Skeletal muscle satellite cell (primary cell): ENCODE data around the gene OXGR1. TPM values are rescaled to one million over a fixed set of nuclear protein-coding genes. Genes with fewer than 3 reads are reported as not detected.
"Not testable (repeated sequence)": the region's sequence is repeated elsewhere in the genome, so short reads cannot be mapped to it uniquely, and the experiment has no call there.

Experiments
- H3K27me3 ChIP-seq: 2 replicates; pipeline ENCODE4 v1.7.0; 2013; ENCODE audit warnings: low read length; ENCODE audit not compliant: control insufficient read depth, insufficient read depth
- H3K36me3 ChIP-seq: 2 replicates; pipeline ENCODE4 v1.7.0; 2013; ENCODE audit warnings: mild to moderate bottlenecking, control low read depth, low read length; ENCODE audit not compliant: insufficient read depth
- H3K4me1 ChIP-seq: 2 replicates; pipeline ENCODE4 v1.7.0; 2013; ENCODE audit warnings: low read length; ENCODE audit not compliant: control insufficient read depth, insufficient read depth
- H3K4me2 ChIP-seq: 2 replicates; pipeline ENCODE4 v1.7.0; 2013; ENCODE audit warnings: mild to moderate bottlenecking, low read length
- H3K4me3 ChIP-seq: 2 replicates; pipeline ENCODE4 v1.7.0; 2013; ENCODE audit warnings: low read length
- H3K9ac ChIP-seq: 2 replicates; pipeline ENCODE4 v1.7.0; 2013; ENCODE audit warnings: mild to moderate bottlenecking, low read depth, low read length, moderate library complexity
- H3K9me3 ChIP-seq: replicated peaks from 2 replicates; pipeline ENCODE4 v1.7.0; 2013; ENCODE audit warnings: mild to moderate bottlenecking, control low read depth, low read length
- total RNA-seq: library from RNA; depleted of rRNA; stranded (reverse); fragments of >200 nt; gene quantifications from 2 replicates; pipeline ENCODE4 v1.2.3, GENCODE V29; 2012; rRNA removed

Gene OXGR1
- total RNA-seq: not detected in 2 replicates

- Histone ChIP-seq H3K9ac (no peak within 1 kb of the TSS), H3K4me1 (peaks cover 13% of the 10 kb centered on the region), H3K9me3 (no peaks in the 10 kb centered on the region), H3K27me3 (peaks cover 54% of the 10 kb centered on the region), H3K4me2 (peak within 1 kb of the TSS; percentile 92), H3K4me3 (peak within 1 kb of the TSS; percentile 68), H3K36me3 (no peaks in the 10 kb centered on the region)
Observed at GRCh38 chr13:96994017-96994857, at the start of gene OXGR1. Gene OXGR1, minus strand, starts transcription at chr13:96994476. Its CDS starts 6,717 bp downstream, at chr13:96987759.

- Histone ChIP-seq H3K9me3 (no peaks in the 10 kb centered on the region), H3K27me3 (no peaks in the 10 kb centered on the region), H3K4me2 (no peak overlapping the region), H3K9ac (no peak overlapping the region), H3K36me3 (no peaks in the 10 kb centered on the region), H3K4me1 (peaks cover 10% of the 10 kb centered on the region), H3K4me3 (no peak overlapping the region)
Observed at GRCh38 chr13:97043302-97043701, 49.0 kb upstream of the OXGR1 start.

GRCh38 chr13:97030705-97031452, 36.6 kb upstream of the OXGR1 start:
- H3K4me1 ChIP-seq: peaks cover 4% of the 10 kb centered on the region
- H3K4me3 ChIP-seq: no peak overlapping the region
- no peaks in the 10 kb centered on the region for H3K9me3 ChIP-seq
- H3K4me2 ChIP-seq: no peak overlapping the region
- no peaks in the 10 kb centered on the region for H3K36me3 ChIP-seq
- peaks cover 5% of the 10 kb centered on the region for H3K27me3 ChIP-seq
- no peak overlapping the region for H3K9ac ChIP-seq

GRCh38 chr13:97028441-97029299, 34.4 kb upstream of the OXGR1 start:
- H3K27me3 ChIP-seq: peaks cover 5% of the 10 kb centered on the region
- peaks cover 4% of the 10 kb centered on the region for H3K4me1 ChIP-seq
- H3K36me3 ChIP-seq: no peaks in the 10 kb centered on the region
- H3K4me2 ChIP-seq: no peak overlapping the region
- no peak overlapping the region for H3K9ac ChIP-seq
- no peaks in the 10 kb centered on the region for H3K9me3 ChIP-seq
- H3K4me3 ChIP-seq: no peak overlapping the region

GRCh38 chr13:97027162-97027554, 32.9 kb upstream of the OXGR1 start:
- H3K27me3 ChIP-seq: peaks cover 5% of the 10 kb centered on the region
- no peaks in the 10 kb centered on the region for H3K9me3 ChIP-seq
- H3K4me3 ChIP-seq: no peak overlapping the region
- H3K36me3 ChIP-seq: no peaks in the 10 kb centered on the region
- H3K9ac ChIP-seq: no peak overlapping the region
- H3K4me2 ChIP-seq: no peak overlapping the region
- H3K4me1 ChIP-seq: peaks cover 4% of the 10 kb centered on the region

- no peak overlapping the region for H3K4me3 ChIP-seq
- no peak overlapping the region for H3K9ac ChIP-seq
- H3K36me3 ChIP-seq: no peaks in the 10 kb centered on the region
- H3K9me3 ChIP-seq: no peaks in the 10 kb centered on the region
- peaks cover 5% of the 10 kb centered on the region for H3K27me3 ChIP-seq
- no peak overlapping the region for H3K4me2 ChIP-seq
- peaks cover under 1% of the 10 kb centered on the region for H3K4me1 ChIP-seq
Observed at GRCh38 chr13:97026531-97027161, 32.4 kb upstream of the OXGR1 start.

GRCh38 chr13:97023812-97024211, 29.5 kb upstream of the OXGR1 start:
- not testable (repeated sequence) for H3K9ac ChIP-seq, H3K4me2 ChIP-seq, H3K4me3 ChIP-seq, H3K36me3 ChIP-seq, H3K4me1 ChIP-seq, H3K9me3 ChIP-seq
- peaks cover 18% of the 10 kb centered on the region for H3K27me3 ChIP-seq

- H3K4me3 ChIP-seq: no peak overlapping the region
- no peaks in the 10 kb centered on the region for H3K4me1 ChIP-seq
- no peak overlapping the region for H3K4me2 ChIP-seq
- H3K9ac ChIP-seq: no peak overlapping the region
- peaks cover 20% of the 10 kb centered on the region for H3K27me3 ChIP-seq
- no peaks in the 10 kb centered on the region for H3K36me3 ChIP-seq
- no peaks in the 10 kb centered on the region for H3K9me3 ChIP-seq
Observed at GRCh38 chr13:97023117-97023516, 28.8 kb upstream of the OXGR1 start.

- no peak overlapping the region for H3K4me3 ChIP-seq
- no peaks in the 10 kb centered on the region for H3K36me3 ChIP-seq
- no peak overlapping the region for H3K4me2 ChIP-seq
- no peaks in the 10 kb centered on the region for H3K4me1 ChIP-seq
- peaks cover 15% of the 10 kb centered on the region for H3K27me3 ChIP-seq
- no peak overlapping the region for H3K9ac ChIP-seq
- no peaks in the 10 kb centered on the region for H3K9me3 ChIP-seq
Observed at GRCh38 chr13:97021241-97021640, 27.0 kb upstream of the OXGR1 start.

- Histone ChIP-seq H3K4me1 (no peaks in the 10 kb centered on the region), H3K9ac (no peak overlapping the region), H3K9me3 (no peaks in the 10 kb centered on the region), H3K4me2 (no peak overlapping the region), H3K27me3 (peaks cover 15% of the 10 kb centered on the region), H3K4me3 (no peak overlapping the region), H3K36me3 (no peaks in the 10 kb centered on the region)
Observed at GRCh38 chr13:97020689-97021240, 26.5 kb upstream of the OXGR1 start.
